Measurements from ENCODE around the gene POLK.

- TF ChIP-seq CTCF (IDR thresholded peaks at IDR 0.05) (no peak), POLR2A (IDR thresholded peaks at IDR 0.05) (no peak)
Measured at GRCh38 chr5:75509956-75510355, 1.7 kb upstream of the POLK start.

Data from heart left ventricle (tissue), 13 donors.